ENCODE measurements around the gene COG6. TPM values are rescaled to one million over a fixed set of nuclear protein-coding genes. Genes with fewer than 3 reads are reported as not detected.

The COG6 gene
- total RNA-seq, 2 donors from 2014 or later: 34.4 to 43.0 TPM

GRCh38 chr13:39779337-39780265 is 124.1 kb downstream of the COG6 start:
- WGBS, 2 experiments (ENCODE audit: insufficient coverage in 1 of 2, insufficient read length in 1 of 2): 81 to 89% methylated on average over 6 to 8 of the region's 8 CpGs
- Histone ChIP-seq H3K27me3 (ENCODE audit: control insufficient read depth, insufficient read depth, low read length, poor library complexity, severe bottlenecking) (peaks cover 6% of the 10 kb centered on the region), H3K4me3 (ENCODE audit: low read length) (no peak overlapping the region), H3K36me3 (ENCODE audit: control insufficient read depth, insufficient read depth, low read length) (no peaks in the 10 kb centered on the region), H3K9me3 (ENCODE audit: control insufficient read depth, low read length) (peaks cover 14% of the 10 kb centered on the region), H3K4me1 (ENCODE audit: control insufficient read depth, insufficient read depth, low read length) (no peaks in the 10 kb centered on the region), H3K9ac (ENCODE audit: extremely low read depth, low read length, poor library complexity, severe bottlenecking) (no peak overlapping the region), H3K27ac (ENCODE audit: low read depth, low read length) (no peak overlapping the region)
- Mint-ChIP-seq H3K4me1 (peaks cover 18% of the 10 kb centered on the region), H3K27me3 (ENCODE audit: insufficient read depth) (peaks cover 2% of the 10 kb centered on the region), H3K27ac (no peak overlapping the region), H3K4me3 (no peak overlapping the region), H3K9me3 (no peaks in the 10 kb centered on the region), H3K36me3 (ENCODE audit: low read depth) (no peaks in the 10 kb centered on the region)
- no peak for DNase-seq
- TF ChIP-seq, protein P1, sequence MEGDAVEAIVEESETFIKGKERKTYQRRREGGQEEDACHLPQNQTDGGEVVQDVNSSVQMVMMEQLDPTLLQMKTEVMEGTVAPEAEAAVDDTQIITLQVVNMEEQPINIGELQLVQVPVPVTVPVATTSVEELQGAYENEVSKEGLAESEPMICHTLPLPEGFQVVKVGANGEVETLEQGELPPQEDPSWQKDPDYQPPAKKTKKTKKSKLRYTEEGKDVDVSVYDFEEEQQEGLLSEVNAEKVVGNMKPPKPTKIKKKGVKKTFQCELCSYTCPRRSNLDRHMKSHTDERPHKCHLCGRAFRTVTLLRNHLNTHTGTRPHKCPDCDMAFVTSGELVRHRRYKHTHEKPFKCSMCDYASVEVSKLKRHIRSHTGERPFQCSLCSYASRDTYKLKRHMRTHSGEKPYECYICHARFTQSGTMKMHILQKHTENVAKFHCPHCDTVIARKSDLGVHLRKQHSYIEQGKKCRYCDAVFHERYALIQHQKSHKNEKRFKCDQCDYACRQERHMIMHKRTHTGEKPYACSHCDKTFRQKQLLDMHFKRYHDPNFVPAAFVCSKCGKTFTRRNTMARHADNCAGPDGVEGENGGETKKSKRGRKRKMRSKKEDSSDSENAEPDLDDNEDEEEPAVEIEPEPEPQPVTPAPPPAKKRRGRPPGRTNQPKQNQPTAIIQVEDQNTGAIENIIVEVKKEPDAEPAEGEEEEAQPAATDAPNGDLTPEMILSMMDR (conservative IDR thresholded peaks at IDR 0.05): no peak

DNA sequence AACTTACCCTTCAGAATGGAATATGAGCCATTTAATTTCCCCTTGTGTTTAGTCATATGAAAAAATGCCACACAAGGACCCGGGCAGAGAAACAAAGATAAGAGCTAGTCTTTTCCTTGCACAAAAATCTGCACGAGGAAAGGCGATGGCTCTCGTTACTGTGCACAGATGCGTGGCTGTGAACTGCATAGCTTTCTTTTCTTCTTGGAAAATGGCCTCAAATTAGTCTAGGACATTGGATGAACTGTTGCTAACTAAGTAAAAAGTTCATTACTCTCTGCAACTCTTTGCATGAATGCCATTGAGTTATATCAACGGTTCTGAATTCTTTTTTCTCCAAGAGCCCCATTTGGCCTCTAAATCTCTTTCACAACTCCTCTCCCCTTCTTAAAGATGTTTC is 125.2 kb downstream of the COG6 start:
- H3K36me3 Mint-ChIP-seq (ENCODE audit: low read depth): no peaks in the 10 kb centered on the region
- Histone ChIP-seq H3K4me1 (ENCODE audit: control insufficient read depth, insufficient read depth, low read length) (no peaks in the 10 kb centered on the region), H3K9me3 (ENCODE audit: control insufficient read depth, low read length) (peaks cover 14% of the 10 kb centered on the region), H3K9ac (ENCODE audit: extremely low read depth, low read length, poor library complexity, severe bottlenecking) (no peak overlapping the region), H3K4me3 (ENCODE audit: low read length) (no peak overlapping the region), H3K27ac (ENCODE audit: low read depth, low read length) (no peak overlapping the region), H3K36me3 (ENCODE audit: control insufficient read depth, insufficient read depth, low read length) (no peaks in the 10 kb centered on the region), H3K27me3 (ENCODE audit: control insufficient read depth, insufficient read depth, low read length, poor library complexity, severe bottlenecking) (peaks cover 6% of the 10 kb centered on the region)
- WGBS, 2 experiments (ENCODE audit: insufficient coverage in 1 of 2, insufficient read length in 1 of 2): 94 to 96% methylated on average over 6 of the region's 6 CpGs
- TF ChIP-seq, protein P1 (conservative IDR thresholded peaks at IDR 0.05): no peak
- peaks cover 2% of the 10 kb centered on the region for H3K27me3 Mint-ChIP-seq (ENCODE audit: insufficient read depth)
- peaks cover 18% of the 10 kb centered on the region for H3K4me1 Mint-ChIP-seq
- H3K27ac Mint-ChIP-seq: no peak overlapping the region
- H3K4me3 Mint-ChIP-seq: no peak overlapping the region
- H3K9me3 Mint-ChIP-seq: no peaks in the 10 kb centered on the region
- DNase-seq: no peak

DNA sequence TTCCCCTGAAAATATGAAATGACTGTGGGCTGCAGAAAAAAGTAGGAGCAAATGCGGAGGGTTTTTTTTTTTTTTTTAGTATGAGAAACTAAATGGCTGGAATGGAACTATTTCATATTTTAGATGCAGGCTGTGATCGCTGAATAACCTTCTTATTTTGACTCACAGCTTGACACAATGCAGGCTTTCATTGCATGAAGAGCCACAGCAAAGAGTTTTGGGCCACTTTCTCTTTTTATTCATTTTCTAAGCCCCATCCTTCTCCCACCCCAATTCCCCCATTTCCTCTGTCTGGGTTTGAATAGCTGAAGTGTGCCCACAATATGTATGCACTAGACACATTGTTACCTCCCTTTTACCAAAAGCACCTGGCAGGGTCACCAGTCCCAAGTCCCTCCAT is 125.9 kb downstream of the COG6 start:
- TF ChIP-seq, protein P1 (conservative IDR thresholded peaks at IDR 0.05): no peak
- Mint-ChIP-seq H3K9me3 (no peaks in the 10 kb centered on the region), H3K4me1 (peaks cover 13% of the 10 kb centered on the region), H3K4me3 (no peak overlapping the region), H3K27me3 (ENCODE audit: insufficient read depth) (peaks cover 2% of the 10 kb centered on the region), H3K27ac (no peak overlapping the region), H3K36me3 (ENCODE audit: low read depth) (no peaks in the 10 kb centered on the region)
- Histone ChIP-seq H3K27ac (ENCODE audit: low read depth, low read length) (no peak overlapping the region), H3K4me3 (ENCODE audit: low read length) (no peak overlapping the region), H3K27me3 (ENCODE audit: control insufficient read depth, insufficient read depth, low read length, poor library complexity, severe bottlenecking) (peaks cover 6% of the 10 kb centered on the region), H3K9ac (ENCODE audit: extremely low read depth, low read length, poor library complexity, severe bottlenecking) (no peak overlapping the region), H3K9me3 (ENCODE audit: control insufficient read depth, low read length) (peaks cover 14% of the 10 kb centered on the region), H3K4me1 (ENCODE audit: control insufficient read depth, insufficient read depth, low read length) (no peaks in the 10 kb centered on the region), H3K36me3 (ENCODE audit: control insufficient read depth, insufficient read depth, low read length) (no peaks in the 10 kb centered on the region)
- 71 to 92% methylated on average over 1 to 2 of the region's 2 CpGs for WGBS, 2 experiments (ENCODE audit: insufficient coverage in 1 of 2, insufficient read length in 1 of 2)
- no peak for DNase-seq

Data from endodermal cell (in vitro differentiated cells).